IPS-NIHi7 (cell line): Measurements from ENCODE around the gene FGF8.
A peak's percentile ranks its signal among the peaks of the same experiment; 100 is the strongest.

Experiments
- DNase-seq: peaks from one replicate; pipeline ENCODE4 v3.0.0; 2012; ENCODE audit warnings: mixed read lengths; ENCODE audit errors: extremely low spot score

FGF8 gene

GRCh38 chr10:101781984-101782810, 6.3 kb upstream of the FGF8 start:
- DNase-seq: no peak

GRCh38 chr10:101781655-101781983, 5.7 kb upstream of the FGF8 start:
- DNase-seq: no peak

GRCh38 chr10:101780818-101781654, 5.1 kb upstream of the FGF8 start:
- DNase-seq: peak; percentile 84

- DNase-seq: no peak
Measured at GRCh38 chr10:101780187-101780817, 4.4 kb upstream of the FGF8 start.

- peak; percentile 73 for DNase-seq
Measured at GRCh38 chr10:101779544-101780186, 3.8 kb upstream of the FGF8 start.

GRCh38 chr10:101778781-101779543, 3.0 kb upstream of the FGF8 start:
- DNase-seq: peak; percentile 71

- DNase-seq: no peak
Measured at GRCh38 chr10:101778151-101778780, 2.4 kb upstream of the FGF8 start.

GRCh38 chr10:101777619-101778145, 1.8 kb upstream of the FGF8 start:
- DNase-seq: no peak

GRCh38 chr10:101776161-101776817, 375 bp upstream of the FGF8 start:
- peak; percentile 26 for DNase-seq

GRCh38 chr10:101774589-101775272, 1.2 kb downstream of the FGF8 start:
- DNase-seq: peak; percentile 43

GRCh38 chr10:101773923-101774588, 1.9 kb downstream of the FGF8 start:
- no peak for DNase-seq

GRCh38 chr10:101772895-101773761, 2.8 kb downstream of the FGF8 start:
- peak; percentile 22 for DNase-seq

- DNase-seq: no peak
Measured at GRCh38 chr10:101772017-101772894, 3.7 kb downstream of the FGF8 start.

- no peak for DNase-seq
Measured at GRCh38 chr10:101771380-101771779, 4.5 kb downstream of the FGF8 start.

GRCh38 chr10:101770331-101771215, 5.3 kb downstream of the FGF8 start:
- DNase-seq: no peak
